CD4-positive, alpha-beta T cell treated with Interleukin-12 subunit alpha and Interleukin-12 subunit beta, for 1 hour (primary cell): Measurements from ENCODE around the gene DSCAML1.

Experiments used
- DNase-seq: peaks from one replicate; pipeline ENCODE4 v3.0.0-alpha.2; 2020

DSCAML1 gene

GRCh38 chr11:117687776-117688175 lies 109.2 kb downstream of the DSCAML1 start:
- no peak for DNase-seq

- DNase-seq: no peak
Observed at GRCh38 chr11:117686711-117687110, 110.3 kb downstream of the DSCAML1 start.

GRCh38 chr11:117685566-117685965 lies 111.5 kb downstream of the DSCAML1 start:
- no peak for DNase-seq

- DNase-seq: no peak
Observed at GRCh38 chr11:117684731-117685130, 112.3 kb downstream of the DSCAML1 start.

GRCh38 chr11:117684111-117684510 lies 112.9 kb downstream of the DSCAML1 start:
- no peak for DNase-seq

- DNase-seq: no peak
Observed at GRCh38 chr11:117681438-117681837, 115.6 kb downstream of the DSCAML1 start.

- no peak for DNase-seq
Observed at GRCh38 chr11:117679461-117679860, 117.6 kb downstream of the DSCAML1 start.

- DNase-seq: no peak
Observed at GRCh38 chr11:117678658-117679406, 118.2 kb downstream of the DSCAML1 start.

GRCh38 chr11:117677729-117678310 lies 119.2 kb downstream of the DSCAML1 start:
- no peak for DNase-seq

GRCh38 chr11:117676501-117676900 lies 120.5 kb downstream of the DSCAML1 start:
- DNase-seq: no peak

- DNase-seq: no peak
Observed at GRCh38 chr11:117673602-117674001, 123.4 kb downstream of the DSCAML1 start.

- DNase-seq: no peak
Observed at GRCh38 chr11:117671370-117671769, 125.6 kb downstream of the DSCAML1 start.

- no peak for DNase-seq
Observed at GRCh38 chr11:117670924-117671323, 126.1 kb downstream of the DSCAML1 start.

GRCh38 chr11:117670443-117670842 lies 126.6 kb downstream of the DSCAML1 start:
- DNase-seq: no peak

GRCh38 chr11:117669616-117670015 lies 127.4 kb downstream of the DSCAML1 start:
- DNase-seq: no peak

- DNase-seq: no peak
Observed at GRCh38 chr11:117669062-117669461, 128.0 kb downstream of the DSCAML1 start.

GRCh38 chr11:117668321-117668751 lies 128.7 kb downstream of the DSCAML1 start:
- DNase-seq: no peak

- DNase-seq: no peak
Observed at GRCh38 chr11:117664897-117665296, 132.1 kb downstream of the DSCAML1 start.

- no peak for DNase-seq
Observed at GRCh38 chr11:117663821-117664220, 133.2 kb downstream of the DSCAML1 start.

GRCh38 chr11:117663414-117663813 lies 133.6 kb downstream of the DSCAML1 start:
- no peak for DNase-seq

GRCh38 chr11:117662671-117663269 lies 134.2 kb downstream of the DSCAML1 start:
- DNase-seq: no peak

- no peak for DNase-seq
Observed at GRCh38 chr11:117662255-117662654, 134.8 kb downstream of the DSCAML1 start.

GRCh38 chr11:117658809-117659208 lies 138.2 kb downstream of the DSCAML1 start:
- no peak for DNase-seq

GRCh38 chr11:117657794-117658193 lies 139.2 kb downstream of the DSCAML1 start:
- no peak for DNase-seq
